ENCODE measurements around the gene ESAM.

GRCh38 chr11:124798991-124799347, 36.9 kb upstream of the ESAM start:
- no peak for TF ChIP-seq YY1 (IDR thresholded peaks at IDR 0.05)
- no peak for TF ChIP-seq TAF1 (conservative IDR thresholded peaks at IDR 0.05)
- no peak for TF ChIP-seq CTCF (IDR thresholded peaks at IDR 0.05; ENCODE audit: low read depth, low read length, missing input control)
- TF ChIP-seq MAX (IDR thresholded peaks at IDR 0.05): no peak
- TF ChIP-seq ATF3 (IDR thresholded peaks at IDR 0.05): no peak
- no peak for TF ChIP-seq REST (IDR thresholded peaks at IDR 0.05)
- no peak for TF ChIP-seq SP1 (IDR thresholded peaks at IDR 0.05)
- no peak for TF ChIP-seq RAD21 (IDR thresholded peaks at IDR 0.05)
- TF ChIP-seq NR2F2 (IDR thresholded peaks at IDR 0.05): no peak
- TF ChIP-seq JUND (IDR thresholded peaks at IDR 0.05): no peak
- TF ChIP-seq ZBTB33 (IDR thresholded peaks at IDR 0.05): no peak

All from liver (tissue), 3 donors.